ENCODE measurements around the gene BCKDK.

DNA sequence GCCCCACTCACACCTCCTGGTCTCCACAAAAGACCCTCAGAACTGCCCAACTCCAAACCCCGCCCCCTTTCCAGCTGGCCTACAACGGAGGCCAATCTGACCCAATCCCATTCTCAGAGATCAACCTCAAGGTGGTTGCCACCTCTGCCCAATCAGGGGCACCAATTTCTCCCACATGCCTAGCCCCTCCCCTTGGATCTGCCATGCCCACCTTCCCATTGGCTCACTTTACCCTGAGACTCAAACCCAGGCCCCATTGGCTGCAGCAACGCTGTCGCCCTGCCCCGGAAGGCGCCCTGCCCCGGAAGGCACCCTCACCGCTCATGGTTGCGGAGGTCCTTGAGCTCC, 44.7 kb upstream of the BCKDK start:
- no peak for TF ChIP-seq POLR2AphosphoS5 (IDR thresholded peaks at IDR 0.05; ENCODE audit: borderline replicate concordance, low read depth, low read length)
- TF ChIP-seq EZH2 (IDR thresholded peaks at IDR 0.05): no peak
